Pulmonary artery endothelial cell (primary cell): Measurements from ENCODE around the gene PRSS37. TPM values are rescaled to one million over a fixed set of nuclear protein-coding genes. Genes with fewer than 3 reads are reported as not detected.
"Not testable (repeated sequence)": the region's sequence is repeated elsewhere in the genome, so short reads cannot be mapped to it uniquely, and the experiment has no call there.

Experiments
- DNase-seq: peaks from one replicate; pipeline ENCODE4 v3.0.0-alpha.2; 2011; ENCODE audit warnings: low read depth, low spot score
- total RNA-seq: library from RNA; depleted of rRNA; stranded (reverse); fragments of >200 nt; gene quantifications from 2 replicates; pipeline ENCODE4 v1.2.3, GENCODE V29; 2014

The PRSS37 gene, protein sequence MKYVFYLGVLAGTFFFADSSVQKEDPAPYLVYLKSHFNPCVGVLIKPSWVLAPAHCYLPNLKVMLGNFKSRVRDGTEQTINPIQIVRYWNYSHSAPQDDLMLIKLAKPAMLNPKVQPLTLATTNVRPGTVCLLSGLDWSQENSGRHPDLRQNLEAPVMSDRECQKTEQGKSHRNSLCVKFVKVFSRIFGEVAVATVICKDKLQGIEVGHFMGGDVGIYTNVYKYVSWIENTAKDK
- not detected in 2 replicates for total RNA-seq

DNA sequence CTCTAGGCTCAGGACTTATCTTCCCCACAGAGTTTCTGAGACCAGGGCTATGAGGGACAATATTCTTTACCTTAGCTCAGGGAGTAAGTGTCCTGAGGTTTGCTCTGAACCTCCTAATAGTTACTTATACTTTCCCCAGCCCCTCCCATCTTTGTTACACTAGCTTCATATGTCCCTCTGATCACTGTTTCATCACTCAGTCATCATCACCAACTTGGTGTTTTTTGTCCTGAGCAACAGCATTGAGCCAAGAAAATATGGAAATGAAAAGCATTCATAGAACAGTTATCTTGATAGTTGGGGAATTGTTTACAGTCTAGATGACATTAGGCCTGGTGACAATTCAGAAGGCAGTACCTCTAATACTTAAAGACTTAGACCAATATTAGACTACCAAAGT lies at the start of gene PRSS37:
Gene PRSS37, minus strand, starts transcription at position 101 of the 400 bp plus-strand sequence. CDS start 436 bp downstream, outside the sequence.
- no peak for DNase-seq

DNA sequence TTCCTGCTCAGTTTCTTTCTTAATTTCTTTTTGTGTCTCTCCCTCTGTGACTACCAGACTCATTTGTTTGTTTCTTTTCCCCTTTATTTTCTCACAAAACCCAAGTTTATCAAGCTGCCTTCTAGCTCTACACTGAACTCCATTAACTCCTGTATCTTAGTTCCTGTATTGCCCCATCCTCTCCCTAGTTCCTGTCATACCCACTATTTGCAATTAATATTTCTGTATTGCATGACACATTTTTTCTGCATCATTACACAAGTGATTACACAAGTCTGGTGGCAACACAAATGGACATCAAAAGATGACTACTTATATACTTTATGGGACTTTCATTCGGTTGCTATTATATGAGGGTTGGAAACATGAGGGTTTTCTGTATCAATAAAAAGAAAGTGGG lies 48.0 kb upstream of the PRSS37 start:
- DNase-seq = no peak

DNA sequence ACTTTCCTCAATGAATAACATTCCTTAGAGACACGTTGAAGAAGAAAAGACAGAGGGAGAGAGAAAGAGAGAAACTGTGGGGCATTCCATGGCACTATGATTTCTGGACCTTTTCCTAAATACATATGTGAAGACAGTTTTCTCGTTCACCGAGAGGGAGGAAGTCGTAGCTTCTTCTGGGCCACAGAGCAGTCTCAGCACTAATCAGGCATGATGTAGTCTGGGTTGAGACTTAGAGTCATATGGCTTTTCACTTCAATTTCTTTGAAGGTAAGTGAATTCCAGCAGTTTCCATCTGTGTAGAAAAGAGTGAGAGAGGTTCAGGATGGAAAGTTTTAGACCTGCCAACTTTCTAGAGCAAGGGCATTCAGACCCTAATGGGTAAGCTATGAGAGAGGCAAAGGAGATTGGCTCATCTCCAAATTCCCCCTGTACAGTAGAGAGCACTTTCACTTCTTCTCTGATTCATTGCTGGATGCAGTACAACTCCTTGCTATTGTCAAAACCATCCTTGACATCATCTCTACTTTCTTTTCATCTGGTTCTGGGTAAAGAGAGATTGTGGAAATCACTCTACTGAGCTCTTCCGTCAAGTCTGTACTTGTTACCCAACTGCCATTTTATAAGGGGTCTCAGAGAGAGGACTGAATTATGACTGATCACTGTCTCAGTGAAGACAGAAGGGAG lies 43.4 kb upstream of the PRSS37 start:
- no peak for DNase-seq

DNA sequence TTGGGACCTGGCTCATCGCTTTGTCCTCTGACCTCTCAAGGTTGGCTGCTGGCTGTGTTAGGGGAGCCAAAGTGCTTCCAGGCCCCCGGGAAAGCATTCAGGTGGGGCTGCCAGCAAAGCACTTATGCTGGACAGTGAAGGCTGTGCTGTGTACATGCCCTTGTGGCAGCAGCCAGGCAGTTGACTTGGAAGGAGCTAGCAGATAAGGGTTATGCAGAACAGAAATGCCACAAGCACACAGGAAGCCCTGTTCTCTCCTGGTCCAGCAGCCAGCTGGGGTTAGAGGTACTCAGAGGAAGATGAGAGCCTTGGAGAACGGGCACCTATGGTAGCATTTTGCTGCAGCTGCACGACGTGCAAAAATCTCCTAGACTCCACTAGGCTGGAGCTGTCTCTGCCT lies 39.7 kb upstream of the PRSS37 start:
- no peak for DNase-seq

DNA sequence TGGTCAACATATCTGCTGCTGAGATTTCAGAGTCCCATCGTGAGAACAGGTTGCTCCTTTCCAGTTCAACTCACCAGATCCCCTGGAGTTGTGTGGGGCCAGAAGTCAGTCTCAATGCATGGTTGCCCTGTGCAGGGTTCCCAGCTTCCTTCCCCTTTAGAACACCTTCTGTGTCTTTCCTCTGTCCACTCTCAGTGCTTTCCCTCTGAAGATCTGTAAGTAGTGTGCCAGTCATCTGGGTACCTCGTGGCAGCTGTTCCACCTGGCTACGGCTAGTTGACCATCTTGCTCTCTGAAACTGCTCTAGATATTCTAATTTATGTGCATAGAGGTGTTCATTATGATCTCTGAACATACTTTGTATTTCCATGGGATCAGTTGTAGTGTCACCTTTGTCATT lies 36.1 kb upstream of the PRSS37 start:
- DNase-seq = no peak

DNA sequence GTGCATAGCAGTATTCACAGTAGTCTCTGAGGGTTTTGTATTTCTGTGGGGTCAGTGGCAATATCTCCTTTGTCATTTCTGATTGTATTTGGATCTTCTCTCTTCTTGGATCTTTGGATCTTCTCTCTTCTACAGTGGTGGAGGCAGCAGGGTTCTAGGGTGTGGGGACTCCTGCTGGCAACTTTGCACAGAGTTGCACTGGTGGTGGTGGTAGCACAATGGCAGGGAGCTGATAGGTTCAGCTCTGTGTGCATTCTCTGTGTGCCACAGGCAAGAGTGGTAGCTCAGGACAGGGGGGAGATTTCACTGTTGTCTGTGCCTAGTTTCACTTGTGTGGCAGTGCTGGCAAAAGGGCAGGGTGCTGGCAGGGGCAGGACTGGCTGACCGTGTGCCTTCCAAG lies 35.1 kb upstream of the PRSS37 start:
- no peak for DNase-seq

DNA sequence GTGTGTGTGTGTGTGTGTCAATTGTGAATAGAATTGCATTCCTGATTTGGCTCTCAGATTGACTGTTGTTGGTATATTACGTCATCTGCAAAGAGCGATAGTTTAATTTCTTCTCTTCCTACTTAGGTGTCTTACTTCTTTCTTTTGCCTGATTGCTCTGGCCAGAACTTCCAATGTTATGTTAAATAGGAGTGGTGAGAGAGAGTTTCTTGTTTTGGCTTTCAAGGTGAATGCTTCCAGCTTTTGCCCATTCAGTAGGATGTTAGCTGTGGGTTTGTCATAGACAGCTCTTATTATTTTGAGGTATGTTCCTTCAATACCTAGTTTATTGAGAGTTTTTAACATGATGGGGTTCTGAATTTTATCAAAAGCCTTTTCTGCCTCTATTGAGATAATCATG lies 34.2 kb upstream of the PRSS37 start:
- no peak for DNase-seq

DNA sequence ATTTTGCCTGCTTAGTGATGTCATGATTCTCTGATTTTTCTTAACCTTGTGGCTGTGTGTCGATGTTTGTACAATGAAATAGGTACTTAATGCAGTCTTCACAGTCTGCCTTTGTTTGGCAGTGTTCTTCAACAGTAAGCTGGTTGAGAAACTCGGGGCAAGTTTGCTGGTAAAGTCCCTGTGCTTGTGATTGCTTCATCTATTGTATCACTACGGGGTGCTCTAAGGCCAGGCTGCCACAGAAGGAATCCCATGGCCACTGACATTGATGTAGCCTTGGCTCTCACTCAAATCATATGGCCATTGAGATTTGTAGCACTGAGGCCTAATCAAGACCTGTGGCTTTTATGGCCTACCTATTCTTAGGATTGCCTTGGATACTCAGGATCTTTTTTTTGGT lies 33.5 kb upstream of the PRSS37 start:
- DNase-seq = no peak

DNA sequence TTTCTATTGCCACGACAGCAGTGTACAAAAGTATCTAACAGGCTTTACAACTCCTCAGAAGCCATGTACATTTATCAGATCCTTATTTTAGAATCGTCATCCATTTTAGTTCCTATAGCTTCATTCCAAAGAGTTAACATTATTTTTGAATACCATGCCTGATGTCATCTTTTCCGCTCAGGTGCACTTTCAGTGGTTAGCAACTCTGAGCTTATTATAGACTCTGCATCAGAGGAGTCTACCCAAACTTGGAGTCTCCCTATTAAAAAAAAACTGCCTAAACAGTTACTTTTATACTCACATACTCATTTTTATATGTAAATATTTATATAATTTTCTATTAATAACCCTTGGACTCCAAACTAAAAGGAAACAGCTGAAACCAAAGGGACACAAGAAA lies 31.6 kb upstream of the PRSS37 start:
- DNase-seq = no peak

DNA sequence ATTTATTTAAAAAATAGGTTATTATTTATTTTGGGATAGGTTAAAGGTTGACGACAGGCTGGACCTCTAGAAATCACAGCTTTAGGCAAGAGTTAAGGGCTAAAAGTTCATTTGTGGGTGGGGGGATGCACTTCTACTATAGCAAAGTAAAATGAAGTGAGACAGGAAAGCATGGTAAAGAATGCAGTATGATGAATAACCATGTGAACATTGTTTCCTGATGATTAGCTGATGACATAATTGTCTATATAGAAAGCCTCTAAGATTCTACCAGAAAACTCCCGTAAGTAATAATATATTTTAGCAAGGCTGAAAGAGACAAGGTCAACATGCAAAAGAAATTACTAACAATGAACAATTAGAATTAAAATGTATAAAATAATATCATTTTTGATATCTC lies 25.7 kb upstream of the PRSS37 start:
- no peak for DNase-seq

DNA sequence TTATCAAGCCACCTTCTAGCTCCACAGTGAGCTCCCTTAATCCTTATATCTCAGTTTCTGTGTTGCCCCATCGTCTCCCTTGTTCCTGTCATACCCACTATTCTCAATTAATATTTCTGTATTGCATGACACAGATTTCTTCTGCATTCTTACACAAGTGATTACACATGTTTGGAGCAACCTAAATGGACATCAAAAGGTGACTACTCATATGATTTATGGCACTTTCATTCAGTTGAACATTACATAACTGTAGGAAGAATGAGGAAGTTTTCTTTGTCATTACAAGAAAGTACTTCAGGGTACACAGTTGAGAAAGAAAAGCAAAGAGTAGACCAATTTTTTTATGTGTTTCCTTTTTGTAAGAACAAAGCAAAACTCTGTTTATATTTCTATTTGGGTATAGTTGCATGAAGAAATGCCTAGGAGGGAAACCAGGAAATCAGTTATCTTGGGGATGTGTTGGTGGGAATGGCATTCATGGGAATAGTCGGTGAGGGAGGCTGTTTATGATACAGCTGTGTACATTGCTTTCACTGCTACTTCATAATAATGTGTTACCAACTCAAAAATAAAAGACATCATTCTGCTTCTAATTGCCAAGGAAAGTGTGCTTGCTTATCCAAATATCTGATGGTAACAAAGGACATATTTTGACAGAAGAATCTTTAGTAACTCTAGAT lies 23.6 kb upstream of the PRSS37 start:
- DNase-seq = no peak

DNA sequence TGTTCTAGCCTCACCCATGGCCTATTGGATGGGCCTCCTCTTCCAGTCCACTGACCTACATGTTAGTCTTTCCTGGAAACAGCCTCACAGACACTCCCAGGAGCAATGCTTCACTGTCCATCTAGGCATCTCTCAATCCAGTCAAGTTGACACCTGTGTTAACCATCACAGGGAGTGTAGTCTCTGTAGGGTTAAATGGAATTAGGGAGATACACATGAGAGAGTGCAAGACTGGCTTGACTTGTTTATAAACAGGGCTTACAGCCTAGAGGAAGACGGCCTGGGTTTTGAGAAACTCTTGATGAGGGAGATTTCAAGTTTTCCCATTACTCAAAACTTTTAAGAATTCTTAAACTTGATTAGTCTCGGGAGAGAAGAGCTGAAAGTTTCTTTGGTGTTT lies 18.9 kb upstream of the PRSS37 start:
- no peak for DNase-seq

DNA sequence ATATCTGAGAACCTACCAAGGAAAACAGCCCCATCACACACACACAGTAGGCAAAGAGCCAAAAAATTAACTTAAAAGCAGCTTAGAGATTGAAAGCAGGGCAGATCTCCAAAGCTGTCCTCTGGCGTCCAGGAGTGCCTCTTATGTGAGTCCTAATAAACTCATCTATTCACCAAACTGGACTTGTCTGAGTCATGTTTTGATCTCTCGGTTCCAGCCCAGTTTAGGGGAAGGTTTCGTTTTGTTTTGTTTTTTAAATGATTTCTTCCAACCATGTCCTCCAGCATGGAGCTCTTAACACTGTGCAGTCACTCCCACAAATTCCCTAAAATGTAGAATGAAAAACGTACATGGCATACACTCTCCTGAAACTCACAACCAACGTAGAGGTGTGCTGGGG lies 6.7 kb upstream of the PRSS37 start:
- DNase-seq = no peak

DNA sequence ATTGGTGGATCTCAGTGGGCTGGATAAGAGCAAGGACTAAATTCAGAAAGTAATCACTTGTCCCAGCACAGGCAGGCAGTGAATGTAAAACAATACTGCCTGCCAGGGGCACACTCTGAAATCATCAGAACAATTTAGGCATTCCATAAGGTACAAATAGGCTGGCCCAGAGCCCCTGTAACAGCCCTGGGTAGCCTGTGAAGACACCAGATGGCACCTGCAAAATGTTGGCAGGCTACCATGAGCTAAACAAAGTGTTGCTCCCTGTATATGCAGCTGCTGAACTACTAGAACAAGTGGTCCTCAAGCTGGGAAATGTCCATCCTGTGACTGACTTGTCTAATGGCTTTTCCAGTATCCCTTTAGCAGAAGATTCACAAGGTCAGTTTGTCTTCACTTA lies 3.0 kb upstream of the PRSS37 start:
- no peak for DNase-seq

DNA sequence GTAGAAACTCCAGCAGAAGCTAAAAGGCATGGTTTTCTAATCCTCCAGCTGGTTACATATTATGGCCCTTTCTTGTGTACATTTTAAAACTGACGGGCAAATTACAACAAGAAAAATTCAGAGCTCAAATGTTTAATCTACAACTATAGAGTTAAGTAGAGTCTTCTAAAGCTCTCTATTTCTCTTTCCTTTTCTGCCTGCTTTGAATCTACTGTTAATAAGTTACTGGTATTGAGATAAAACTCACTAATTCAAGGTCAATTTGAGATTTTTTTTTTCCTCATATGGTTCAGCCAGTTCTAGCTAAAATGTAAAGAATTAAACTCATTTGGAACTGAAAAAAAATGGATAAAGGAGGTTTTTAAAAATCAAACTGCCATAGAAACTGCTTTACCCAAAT lies 1.6 kb upstream of the PRSS37 start:
- no peak for DNase-seq

DNA sequence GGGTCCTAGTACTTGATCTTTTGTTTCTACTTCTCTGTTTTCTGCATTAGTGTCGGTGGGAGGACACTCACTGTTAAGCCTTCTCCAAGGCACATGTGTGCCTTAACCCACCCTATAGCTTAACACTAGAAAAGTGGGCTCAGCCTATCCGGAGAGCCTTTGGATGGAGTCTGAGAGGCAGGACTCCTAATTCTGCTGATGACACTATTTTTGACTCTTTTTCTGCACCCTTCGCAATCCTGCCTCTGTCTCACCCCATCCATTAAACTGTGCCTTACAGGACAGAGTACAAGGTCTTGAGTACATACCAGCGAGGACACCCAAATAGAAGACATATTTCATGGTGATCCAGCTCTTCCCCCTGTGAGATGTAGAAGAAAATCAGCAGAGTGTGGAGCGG lies 577 bp downstream of the PRSS37 start:
- DNase-seq = no peak

DNA sequence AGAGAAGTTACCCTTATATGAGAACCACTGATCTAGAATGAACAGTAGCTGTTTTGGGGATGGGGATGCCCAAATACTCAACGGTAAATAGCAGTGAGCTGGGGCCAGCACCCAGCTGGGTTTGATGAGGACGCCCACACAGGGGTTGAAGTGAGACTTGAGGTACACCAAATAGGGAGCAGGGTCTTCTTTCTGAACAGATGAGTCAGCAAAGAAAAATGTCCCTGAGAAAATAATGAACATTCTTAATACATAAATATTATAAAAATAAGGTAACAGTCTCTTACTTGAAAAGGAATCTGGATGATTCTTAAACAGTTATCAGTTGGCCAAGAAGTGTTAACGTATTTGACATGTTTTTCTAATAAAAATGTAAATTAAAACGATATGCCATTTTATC lies 2.0 kb downstream of the PRSS37 start:
- DNase-seq = no peak

DNA sequence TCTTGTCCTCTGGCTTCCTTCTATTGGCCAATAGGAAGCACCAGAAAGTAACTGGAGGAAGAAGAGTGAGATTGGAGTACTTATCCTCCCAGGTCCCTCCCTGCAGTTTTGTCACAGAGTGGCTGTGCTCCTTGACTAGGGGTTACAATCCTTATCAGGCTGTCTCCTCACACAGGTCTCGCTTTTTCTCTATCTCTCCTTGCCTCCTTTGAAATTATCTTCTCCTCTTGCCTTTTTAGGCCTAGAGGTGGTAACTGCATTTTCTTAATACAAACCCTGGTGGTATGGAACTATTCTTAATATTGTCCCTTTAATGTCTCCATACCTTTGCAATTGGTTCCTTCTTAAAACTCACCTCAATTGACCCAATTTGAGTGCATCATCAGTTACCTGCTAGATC lies 2.7 kb downstream of the PRSS37 start:
- no peak for DNase-seq

DNA sequence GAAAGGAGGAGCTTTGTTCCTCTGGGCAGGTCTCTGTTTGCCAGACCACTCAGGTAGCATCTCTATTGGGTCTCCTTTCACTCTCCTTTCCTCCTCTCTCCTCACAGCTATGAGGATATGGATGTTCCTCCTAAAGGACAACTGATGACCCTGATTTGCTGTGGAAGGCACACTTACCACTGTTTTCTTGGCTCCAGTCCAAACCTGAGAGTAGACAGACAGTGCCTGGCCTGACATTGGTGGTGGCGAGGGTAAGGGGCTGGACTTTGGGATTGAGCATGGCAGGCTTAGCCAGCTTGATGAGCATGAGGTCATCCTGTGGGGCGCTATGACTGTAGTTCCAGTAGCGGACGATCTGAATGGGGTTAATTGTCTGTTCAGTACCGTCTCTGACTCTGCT lies 3.6 kb downstream of the PRSS37 start:
- no peak for DNase-seq

DNA sequence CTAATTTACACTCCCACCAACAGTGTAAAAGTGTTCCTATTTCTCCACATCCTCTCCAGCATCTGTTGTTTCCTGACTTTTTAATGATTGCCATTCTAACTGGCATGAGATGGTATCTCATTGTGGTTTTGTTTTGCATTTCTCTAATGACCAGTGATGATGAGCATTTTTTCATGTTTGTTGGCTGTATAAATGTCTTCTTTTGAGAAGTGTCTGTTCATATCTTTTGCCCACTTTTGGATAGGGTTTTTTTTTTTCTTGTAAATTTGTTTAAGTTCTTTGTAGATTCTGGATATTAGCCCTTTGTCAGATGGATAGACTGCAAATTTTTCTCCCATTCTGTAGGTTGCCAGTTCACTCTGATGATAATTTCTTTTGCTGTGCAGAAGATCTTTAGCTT lies 18.9 kb downstream of the PRSS37 start:
- DNase-seq = not testable (repeated sequence)

DNA sequence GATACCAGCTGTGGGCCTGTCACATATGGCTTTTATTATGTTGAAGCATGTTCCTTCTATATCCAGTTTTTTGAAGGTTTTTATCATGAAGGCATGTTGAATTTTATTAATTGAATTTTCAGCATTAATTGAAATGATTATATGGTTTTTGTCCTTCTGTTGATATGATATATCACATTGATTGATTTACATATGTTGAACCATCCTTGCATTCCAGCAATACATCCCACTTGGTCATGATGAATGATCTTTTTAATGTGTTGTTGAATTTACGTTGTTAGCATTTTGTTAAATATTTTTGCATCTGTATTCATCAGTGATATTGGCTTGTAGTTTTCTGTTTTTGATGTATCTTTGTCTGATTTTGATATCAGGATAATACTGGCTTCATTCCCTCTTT lies 21.2 kb downstream of the PRSS37 start:
- DNase-seq = no peak

DNA sequence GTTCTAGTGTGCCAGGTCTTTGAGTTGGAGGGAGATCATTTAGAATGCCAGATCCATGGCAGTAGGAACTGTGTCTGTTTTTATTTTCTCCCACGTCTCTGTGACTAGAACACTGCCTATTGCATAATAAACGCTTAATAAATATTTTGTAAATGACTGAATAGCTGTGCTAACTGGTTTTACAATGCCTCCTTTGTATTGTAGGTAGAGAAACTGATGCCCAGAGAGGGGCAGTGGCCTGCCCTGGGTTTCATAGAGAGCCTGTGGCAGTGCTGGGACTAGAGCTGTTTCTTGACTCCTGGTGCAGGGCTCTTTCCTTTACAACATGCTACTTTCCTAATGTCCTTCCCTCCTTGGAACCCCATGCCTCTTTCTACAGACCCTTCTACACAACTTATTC lies 48.8 kb downstream of the PRSS37 start:
- DNase-seq = no peak

DNA sequence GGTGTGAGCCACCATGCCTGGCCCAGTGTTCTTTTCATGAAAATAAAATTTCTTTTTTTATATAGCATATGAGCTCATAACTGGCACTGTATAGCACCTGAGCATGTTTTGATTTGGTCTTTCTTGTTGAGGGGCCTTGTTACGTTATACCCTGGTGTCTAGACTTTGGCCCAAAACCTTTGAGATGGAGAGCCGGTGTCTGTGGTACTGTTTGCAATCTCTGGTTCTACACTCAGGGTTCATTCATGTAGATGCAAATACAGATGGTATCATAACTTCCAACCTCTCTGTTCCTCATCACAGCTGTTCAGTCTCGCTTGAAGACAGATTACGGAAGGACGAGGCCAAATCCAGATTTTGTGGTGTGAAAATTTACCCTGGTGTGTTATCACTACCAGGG lies 51.4 kb downstream of the PRSS37 start, which contains the start of gene TAS2R5:
Gene TAS2R5, plus strand, starts transcription at position 301 of the 400 bp plus-strand sequence. CDS start 145 bp downstream, outside the sequence.
- DNase-seq = no peak
